Sigmoid colon (tissue), 7 donors: ENCODE data around the gene APOA5. TPM values are rescaled to one million over a fixed set of nuclear protein-coding genes. Genes with fewer than 3 reads are reported as not detected.

Experiments used
- DNase-seq: peaks from one replicate; pipeline ENCODE4 v3.0.0-alpha.2; 2019
- H3K27ac ChIP-seq, 4 donors: fragments of 200-600 bp; sonication (generic); one replicate each; pipeline ENCODE4 v1.5.1; 2016 to 2019; ENCODE audit warnings: mild to moderate bottlenecking in 1 of 4
- H3K27me3 ChIP-seq, 3 donors: fragments of 200-600 bp; sonication (generic); one replicate each; pipeline ENCODE4 v1.5.1; 2019; ENCODE audit warnings: mild to moderate bottlenecking in 1 of 3
- H3K36me3 ChIP-seq, 4 donors: fragments of 200-600 bp; sonication (generic); one replicate each; pipeline ENCODE4 v1.5.1; 2016 to 2019
- H3K4me1 ChIP-seq, 4 donors: fragments of 200-600 bp; sonication (generic); one replicate each; pipeline ENCODE4 v1.5.1; 2017 to 2019
- H3K4me3 ChIP-seq, 4 donors: fragments of 200-600 bp; sonication (generic); one replicate each; pipeline ENCODE4 v1.5.1; 2017 to 2019; ENCODE audit warnings: mild to moderate bottlenecking in 2 of 4, moderate library complexity in 1 of 4
- H3K9me3 ChIP-seq, 4 donors: fragments of 200-600 bp in 3 of 4; sonication (generic) in 3 of 4; one replicate each; pipeline versions ENCODE4 v1.5.1 to v1.6.1; 2013 to 2019
- EP300 ChIP-seq, 4 donors: sonication (generic); formaldehyde crosslinking; IDR thresholded peaks; one replicate each; pipeline ENCODE4 v1.6.1; 2017; ENCODE audit warnings: antibody characterized with exemption in 4 of 4
- POLR2A ChIP-seq, 2 donors: fragments of 450-650 bp; IDR thresholded peaks; one replicate each; pipeline ENCODE4 v1.6.1; 2016; ENCODE audit warnings: antibody characterized with exemption in 2 of 2, mild to moderate bottlenecking in 2 of 2, moderate library complexity in 2 of 2
- POLR2AphosphoS5 ChIP-seq, 4 donors: sonication (generic); formaldehyde crosslinking; IDR thresholded peaks; one replicate each; pipeline ENCODE4 v1.6.1; 2017; ENCODE audit warnings: antibody characterized with exemption in 4 of 4
- WGBS, 2 donors: extraction: QIAGEN DNeasy Blood & Tissue Kit; methylation state at CpG; one replicate each; pipeline ENCODE4 v1.1.7; 2013; 5-methylcytosine and 5-hydroxymethylcytosine counted together
- intact Hi-C: fragments of 100-400 bp; cut with DNase I; formaldehyde crosslinking; loops from one replicate; pipeline ENCODE4 v1.15.1; 2023
- polyA plus RNA-seq, 3 donors: library from polyadenylated mRNA; stranded (reverse); fragments of 200-250 nt; gene quantifications; one replicate each; pipeline ENCODE4 v1.2.3, GENCODE V29; 2013
- total RNA-seq, 4 donors: library from RNA; depleted of rRNA; stranded (reverse); fragments of >200 nt; gene quantifications; one replicate each; pipeline ENCODE4 v1.1.0, GENCODE V29; 2016
- TF ChIP-seq, protein P1 (sequence below), 4 experiments: fragments of 450-650 bp in 3 of 4; fragments of 200-600 bp in 1 of 4; IDR thresholded peaks; one replicate each; pipeline ENCODE4 v1.5.1; 2016 to 2019; ENCODE audit warnings: antibody characterized with exemption in 4 of 4, mild to moderate bottlenecking in 3 of 4, moderate library complexity in 2 of 4
- donor health status: healthy with polysubstance abuse.
- donor health status: Bipolar disorder and iron deficiency.
- donor health status: healthy.

APOA5 gene
- total and polyA plus RNA-seq, 7 donors: not detected

- TF ChIP-seq EP300 (IDR thresholded peaks at IDR 0.05): no peak
- TF ChIP-seq, protein P1, sequence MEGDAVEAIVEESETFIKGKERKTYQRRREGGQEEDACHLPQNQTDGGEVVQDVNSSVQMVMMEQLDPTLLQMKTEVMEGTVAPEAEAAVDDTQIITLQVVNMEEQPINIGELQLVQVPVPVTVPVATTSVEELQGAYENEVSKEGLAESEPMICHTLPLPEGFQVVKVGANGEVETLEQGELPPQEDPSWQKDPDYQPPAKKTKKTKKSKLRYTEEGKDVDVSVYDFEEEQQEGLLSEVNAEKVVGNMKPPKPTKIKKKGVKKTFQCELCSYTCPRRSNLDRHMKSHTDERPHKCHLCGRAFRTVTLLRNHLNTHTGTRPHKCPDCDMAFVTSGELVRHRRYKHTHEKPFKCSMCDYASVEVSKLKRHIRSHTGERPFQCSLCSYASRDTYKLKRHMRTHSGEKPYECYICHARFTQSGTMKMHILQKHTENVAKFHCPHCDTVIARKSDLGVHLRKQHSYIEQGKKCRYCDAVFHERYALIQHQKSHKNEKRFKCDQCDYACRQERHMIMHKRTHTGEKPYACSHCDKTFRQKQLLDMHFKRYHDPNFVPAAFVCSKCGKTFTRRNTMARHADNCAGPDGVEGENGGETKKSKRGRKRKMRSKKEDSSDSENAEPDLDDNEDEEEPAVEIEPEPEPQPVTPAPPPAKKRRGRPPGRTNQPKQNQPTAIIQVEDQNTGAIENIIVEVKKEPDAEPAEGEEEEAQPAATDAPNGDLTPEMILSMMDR (IDR thresholded peaks at IDR 0.05): no peak
- no peak for TF ChIP-seq POLR2AphosphoS5 (IDR thresholded peaks at IDR 0.05)
- TF ChIP-seq POLR2A (IDR thresholded peaks at IDR 0.05): no peak
- 86 to 94% methylated on average over 5 of the region's 5 CpGs for WGBS, 2 donors
- intact Hi-C loops: no loop called here
- H3K27ac ChIP-seq: no peak overlapping the region
- no peak overlapping the region for H3K4me3 ChIP-seq
- DNase-seq: no peak
- peaks cover 0 to 20% (median 16%) of the 10 kb centered on the region in 4 donors for H3K4me1 ChIP-seq
- no peaks in the 10 kb centered on the region for H3K9me3 ChIP-seq
- peaks cover 13 to 54% (median 23%) of the 10 kb centered on the region in 4 donors for H3K36me3 ChIP-seq
- no peaks in the 10 kb centered on the region for H3K27me3 ChIP-seq
Observed at GRCh38 chr11:116775975-116776374, 15.7 kb downstream of the APOA5 start.

GRCh38 chr11:116774661-116775060, 17.0 kb downstream of the APOA5 start:
- WGBS, 2 donors: 84 to 91% methylated on average over 5 of the region's 5 CpGs
- intact Hi-C loops: no loop called here
- H3K27me3 ChIP-seq: no peaks in the 10 kb centered on the region
- no peaks in the 10 kb centered on the region for H3K9me3 ChIP-seq
- H3K4me3 ChIP-seq: no peak overlapping the region
- TF ChIP-seq, protein P1 (IDR thresholded peaks at IDR 0.05): no peak
- TF ChIP-seq EP300 (IDR thresholded peaks at IDR 0.05) (no peak), POLR2AphosphoS5 (IDR thresholded peaks at IDR 0.05) (no peak), POLR2A (IDR thresholded peaks at IDR 0.05) (no peak)
- DNase-seq: no peak
- H3K4me1 ChIP-seq: peaks cover 0 to 25% (median 18%) of the 10 kb centered on the region in 4 donors
- H3K36me3 ChIP-seq: peaks cover 13 to 42% (median 21%) of the 10 kb centered on the region in 4 donors
- no peak overlapping the region for H3K27ac ChIP-seq

GRCh38 chr11:116773203-116774097, 18.2 kb downstream of the APOA5 start:
- H3K36me3 ChIP-seq: peaks cover 2 to 41% (median 17%) of the 10 kb centered on the region in 4 donors
- no peak for DNase-seq

GRCh38 chr11:116772443-116773202, 19.1 kb downstream of the APOA5 start, which contains the start of gene BUD13:
Gene BUD13 (minus strand): TSS chr11:116772987. CDS start chr11:116772964, 23 bp downstream.
- TF ChIP-seq EP300 (IDR thresholded peaks at IDR 0.05) (peak in 1 of 4 donors; percentile 61), POLR2A (IDR thresholded peaks at IDR 0.05) (peak; percentile 47 to 58), POLR2AphosphoS5 (IDR thresholded peaks at IDR 0.05) (peak; percentile 72 to 89 (median 86))
- TF ChIP-seq, protein P1 (IDR thresholded peaks at IDR 0.05): no peak
- Histone ChIP-seq H3K4me3 (peak within 1 kb of the TSS; percentile 63 to 88 (median 72)), H3K4me1 (peaks cover 0 to 25% (median 18%) of the 10 kb centered on the region in 4 donors), H3K27ac (peak within 1 kb of the TSS; percentile 85 to 93 (median 89)), H3K36me3 (peaks cover 0 to 41% (median 11%) of the 10 kb centered on the region in 4 donors), H3K9me3 (no peaks in the 10 kb centered on the region), H3K27me3 (no peaks in the 10 kb centered on the region)
- DNase-seq: peak; percentile 95
- WGBS, 2 donors: 0% methylated on average over 73 of the region's 73 CpGs
- intact Hi-C loops: no loop called here

More at GRCh38 chr11:116773203-116774097, 18.2 kb downstream of the APOA5 start:
- Histone ChIP-seq H3K27ac (peak overlapping the region; percentile 85 to 93 (median 89)), H3K27me3 (no peaks in the 10 kb centered on the region), H3K4me1 (peaks cover 0 to 25% (median 18%) of the 10 kb centered on the region in 4 donors), H3K4me3 (peak overlapping the region; percentile 63 to 88 (median 72)), H3K9me3 (no peaks in the 10 kb centered on the region)
- TF ChIP-seq POLR2A (IDR thresholded peaks at IDR 0.05) (no peak), EP300 (IDR thresholded peaks at IDR 0.05) (no peak), POLR2AphosphoS5 (IDR thresholded peaks at IDR 0.05) (no peak)
- WGBS, 2 donors: 2 to 3% methylated on average over 25 of the region's 25 CpGs
- intact Hi-C loops: no loop called here
